SU-DHL-6 (cell line): ENCODE results near the gene PLAGL1.

Source experiments
- H2AFZ ChIP-seq: fragments of 200-600 bp; sonication (generic); 2 replicates; pipeline ENCODE4 v1.6.1; 2014; ENCODE audit warnings: low read depth, mild to moderate bottlenecking, moderate library complexity, mixed read lengths, antibody characterized with exemption, low read length; ENCODE audit not compliant: severe bottlenecking
- H3F3A ChIP-seq: fragments of 200-600 bp; shearing (Covaris generic); 2 replicates; pipeline ENCODE4 v1.6.0; 2016; ENCODE audit warnings: antibody characterized with exemption, mild to moderate bottlenecking; ENCODE audit not compliant: insufficient read depth
- H3K27ac ChIP-seq: fragments of 200-600 bp; sonication (generic); 2 replicates; pipeline ENCODE4 v1.5.1; 2016; ENCODE audit warnings: low read depth, mild to moderate bottlenecking, low read length, moderate library complexity, mixed read lengths
- H3K27me3 ChIP-seq: fragments of 200-600 bp; sonication (generic), shearing (Covaris generic); 2 replicates; pipeline ENCODE4 v1.6.0; 2014; ENCODE audit warnings: mild to moderate bottlenecking, low read length
- H3K36me3 ChIP-seq: fragments of 200-600 bp; sonication (generic); 2 replicates; pipeline ENCODE4 v1.6.1; 2014; ENCODE audit warnings: mild to moderate bottlenecking, low read length, mixed read lengths
- H3K4me2 ChIP-seq: fragments of 300-600, 200-600 bp; shearing (Covaris generic), sonication (generic); 2 replicates; pipeline ENCODE4 v1.6.0; 2014; ENCODE audit warnings: low read length, low read depth, mild to moderate bottlenecking; ENCODE audit not compliant: poor library complexity, severe bottlenecking
- H3K4me3 ChIP-seq: fragments of 200-600 bp; sonication (generic); 2 replicates; pipeline ENCODE4 v1.5.1; 2014; ENCODE audit warnings: antibody characterized with exemption, low read length, mild to moderate bottlenecking, mixed read lengths; ENCODE audit not compliant: insufficient read depth, poor library complexity, severe bottlenecking
- H3K79me2 ChIP-seq: fragments of 200-600 bp; sonication (generic); 2 replicates; pipeline ENCODE4 v1.6.1; 2014; ENCODE audit warnings: mild to moderate bottlenecking, low read length, moderate library complexity; ENCODE audit not compliant: insufficient read depth
- H3K9ac ChIP-seq: fragments of 200-600 bp; sonication (generic); 2 replicates; pipeline ENCODE4 v1.7.0; 2014; ENCODE audit warnings: mild to moderate bottlenecking, low read length
- H3K9me2 ChIP-seq: fragments of 200-600 bp; sonication (generic); replicated peaks from 2 replicates; pipeline ENCODE4 v1.6.1; 2014; ENCODE audit warnings: low read length; ENCODE audit not compliant: insufficient read depth
- H3K9me3 ChIP-seq: fragments of 200-600 bp; sonication (generic); 2 replicates; pipeline ENCODE4 v1.6.1; 2014; ENCODE audit warnings: low read length, mixed read lengths; ENCODE audit not compliant: insufficient read depth
- H4K20me1 ChIP-seq: fragments of 200-600 bp; sonication (generic); 2 replicates; pipeline ENCODE4 v1.6.1; 2014; ENCODE audit warnings: low read depth, mild to moderate bottlenecking, antibody characterized with exemption, low read length, moderate library complexity, mixed read lengths
- CTCF ChIP-seq: fragments of 200-600 bp; sonication (generic); IDR thresholded peaks from one replicate; pipeline ENCODE4 v1.5.1; 2017; ENCODE audit warnings: antibody characterized with exemption, mild to moderate bottlenecking, low read length, moderate library complexity; ENCODE audit not compliant: insufficient read depth, poor library complexity, severe bottlenecking
- EZH2phosphoT487 ChIP-seq: fragments of 200-600 bp; sonication (generic), shearing (Covaris generic); conservative IDR thresholded peaks from 2 replicates; pipeline ENCODE4 v1.6.1; 2018; ENCODE audit warnings: mild to moderate bottlenecking, antibody characterized with exemption, low read length, moderate library complexity, mixed read lengths

Gene PLAGL1

GRCh38 chr6:143961066-143961465 is 47.0 kb downstream of the PLAGL1 start:
- no peaks in the 10 kb centered on the region for H4K20me1 ChIP-seq
- H2AFZ ChIP-seq: no peak overlapping the region
- no peaks in the 10 kb centered on the region for H3F3A ChIP-seq
- no peak overlapping the region for H3K9ac ChIP-seq
- H3K4me2 ChIP-seq: no peak overlapping the region
- H3K36me3 ChIP-seq: no peaks in the 10 kb centered on the region
- H3K79me2 ChIP-seq: no peaks in the 10 kb centered on the region
- no peak overlapping the region for H3K27ac ChIP-seq
- TF ChIP-seq EZH2phosphoT487 (no peak), CTCF (no peak)
- H3K4me3 ChIP-seq: no peak overlapping the region
- no peaks in the 10 kb centered on the region for H3K9me2 ChIP-seq
- H3K27me3 ChIP-seq: no peaks in the 10 kb centered on the region
- no peaks in the 10 kb centered on the region for H3K9me3 ChIP-seq

- no peaks in the 10 kb centered on the region for H3K27me3 ChIP-seq
- no peak overlapping the region for H3K27ac ChIP-seq
- no peaks in the 10 kb centered on the region for H3K36me3 ChIP-seq
- H3K4me2 ChIP-seq: no peak overlapping the region
- no peak overlapping the region for H2AFZ ChIP-seq
- no peaks in the 10 kb centered on the region for H3K9me3 ChIP-seq
- no peaks in the 10 kb centered on the region for H3K79me2 ChIP-seq
- no peak overlapping the region for H3K9ac ChIP-seq
- no peaks in the 10 kb centered on the region for H4K20me1 ChIP-seq
- TF ChIP-seq CTCF: no peak
- no peak for TF ChIP-seq EZH2phosphoT487
- no peaks in the 10 kb centered on the region for H3K9me2 ChIP-seq
- H3F3A ChIP-seq: no peaks in the 10 kb centered on the region
- H3K4me3 ChIP-seq: no peak overlapping the region
Measured at GRCh38 chr6:143959927-143960326, 48.1 kb downstream of the PLAGL1 start.

- no peaks in the 10 kb centered on the region for H3K9me2 ChIP-seq
- H3K9me3 ChIP-seq: no peaks in the 10 kb centered on the region
- no peak overlapping the region for H3K4me2 ChIP-seq
- TF ChIP-seq CTCF (no peak), EZH2phosphoT487 (no peak)
- H3K79me2 ChIP-seq: no peaks in the 10 kb centered on the region
- H3K9ac ChIP-seq: no peak overlapping the region
- H3F3A ChIP-seq: no peaks in the 10 kb centered on the region
- no peak overlapping the region for H3K4me3 ChIP-seq
- no peak overlapping the region for H2AFZ ChIP-seq
- no peaks in the 10 kb centered on the region for H4K20me1 ChIP-seq
- no peaks in the 10 kb centered on the region for H3K27me3 ChIP-seq
- H3K36me3 ChIP-seq: no peaks in the 10 kb centered on the region
- no peak overlapping the region for H3K27ac ChIP-seq
Measured at GRCh38 chr6:143958839-143959399, 49.1 kb downstream of the PLAGL1 start.
